NCI-H774 (cell line): ENCODE measurements around the gene GUCD1.

Experiments
- DNase-seq: peaks from one replicate; lab custom pipeline; 2025; lab: John Stamatoyannopoulos, UW

GUCD1 gene

GRCh38 chr22:24503137-24503842 lies 51.6 kb downstream of the GUCD1 start:
- DNase-seq: no peak

DNA sequence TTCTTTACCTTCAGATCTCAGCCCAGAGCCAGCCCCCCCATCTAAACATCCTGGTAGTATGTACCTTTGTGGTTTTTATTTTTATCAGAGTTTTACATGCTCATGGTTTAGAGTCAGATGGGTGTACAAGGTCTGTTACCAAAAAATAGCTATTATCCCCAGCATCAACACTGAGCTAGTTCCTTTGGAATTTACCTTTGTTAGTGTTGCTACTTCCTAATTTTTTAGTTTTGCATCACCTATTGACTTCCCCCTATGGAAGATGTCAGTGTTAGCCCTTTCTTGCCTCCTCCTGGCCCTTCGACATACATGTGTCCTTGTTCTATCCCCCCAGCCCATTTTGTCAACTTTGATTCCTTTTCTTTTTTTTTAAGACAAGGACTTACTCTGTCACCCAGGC lies 52.4 kb downstream of the GUCD1 start:
- no peak for DNase-seq

DNA sequence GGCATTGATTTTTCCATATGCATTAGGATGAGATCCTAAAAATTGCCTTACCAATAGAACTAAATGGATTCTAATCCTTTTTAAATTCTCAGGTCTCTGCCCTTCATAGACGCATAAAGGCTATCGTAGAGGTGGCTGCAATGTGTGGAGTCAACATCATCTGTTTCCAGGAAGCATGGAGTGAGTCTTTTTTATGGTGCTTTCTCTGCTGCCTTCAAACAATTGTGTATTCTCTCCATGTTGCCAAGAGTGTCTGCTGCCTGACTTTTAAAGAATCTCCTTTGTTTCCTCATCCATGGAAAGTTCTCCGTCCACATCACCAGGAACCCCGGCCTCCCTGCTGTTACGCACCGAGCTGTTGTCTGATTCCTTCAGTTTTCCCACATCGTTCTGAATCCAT lies 52.9 kb downstream of the GUCD1 start:
- no peak for DNase-seq

GRCh38 chr22:24501301-24502005 lies 53.5 kb downstream of the GUCD1 start:
- no peak for DNase-seq

GRCh38 chr22:24500277-24500820 lies 54.6 kb downstream of the GUCD1 start:
- DNase-seq: no peak

DNA sequence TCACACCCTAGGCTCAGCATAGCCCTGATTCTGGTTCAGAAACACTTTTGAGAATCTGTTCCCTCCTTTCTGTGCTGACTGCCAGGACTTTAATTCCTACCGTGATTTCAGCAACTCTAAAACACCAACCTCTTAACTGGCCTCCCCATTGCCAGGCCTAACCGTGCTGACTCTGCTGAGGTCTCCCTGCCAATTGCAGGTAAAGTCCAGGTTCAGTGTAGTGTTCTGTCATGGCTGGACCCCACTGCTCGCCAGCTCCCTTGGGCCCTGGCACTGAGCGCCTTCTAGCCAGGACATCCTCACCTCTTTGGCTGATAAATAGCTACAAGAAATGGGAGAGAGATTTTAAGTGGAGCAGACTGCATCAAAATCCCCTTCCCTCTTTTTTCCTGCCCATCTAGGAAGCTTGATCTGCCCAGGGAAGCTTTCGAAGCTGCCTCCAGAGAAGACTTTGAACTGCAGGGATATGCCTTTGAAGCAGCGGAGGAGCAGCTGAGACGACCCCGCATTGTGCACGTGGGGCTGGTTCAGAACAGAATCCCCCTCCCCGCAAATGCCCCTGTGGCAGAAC lies 55.1 kb downstream of the GUCD1 start:
- no peak for DNase-seq

GRCh38 chr22:24498824-24499223 lies 56.1 kb downstream of the GUCD1 start:
- no peak for DNase-seq

- no peak for DNase-seq
Observed at GRCh38 chr22:24497841-24498258, 57.1 kb downstream of the GUCD1 start.

DNA sequence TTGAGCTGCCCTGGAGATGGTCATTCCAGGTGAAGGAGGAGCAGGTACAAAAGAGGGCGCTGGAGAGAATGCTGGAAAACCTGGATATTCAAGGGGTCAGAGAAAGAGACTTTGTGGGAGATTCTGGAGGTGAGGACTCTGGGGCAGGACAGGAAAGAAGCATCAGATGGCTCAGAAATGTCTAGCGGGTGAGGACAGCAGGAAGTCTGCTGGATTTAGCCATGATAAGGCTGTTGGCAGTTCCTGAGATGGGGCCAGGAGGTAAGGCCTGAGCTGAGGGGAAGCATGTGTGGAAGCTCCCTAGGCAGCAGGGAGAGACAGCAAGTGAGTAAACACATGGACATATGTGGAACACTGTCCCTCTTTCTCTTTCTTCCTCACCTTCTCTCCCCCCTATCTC lies 58.3 kb downstream of the GUCD1 start:
- DNase-seq: no peak

DNA sequence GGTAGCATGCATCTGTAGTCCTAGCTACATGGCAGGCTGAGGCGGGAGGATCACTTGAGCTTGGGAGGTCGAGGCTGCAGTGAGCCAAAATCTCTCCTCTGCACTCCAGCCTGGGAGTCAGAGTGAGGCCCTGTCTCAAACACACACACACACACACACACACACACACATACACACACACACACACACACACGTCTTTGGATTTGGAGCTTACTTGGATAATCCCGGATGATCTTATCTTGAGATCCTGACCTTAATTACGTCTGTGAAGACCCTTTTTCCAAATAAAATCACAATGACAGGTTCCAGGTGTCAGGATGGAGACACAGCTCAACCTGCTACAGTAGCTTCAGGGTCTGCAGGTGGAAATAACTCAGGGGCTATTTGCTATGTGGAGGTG lies 58.7 kb downstream of the GUCD1 start:
- no peak for DNase-seq

- no peak for DNase-seq
Observed at GRCh38 chr22:24495365-24495675, 59.6 kb downstream of the GUCD1 start.

DNA sequence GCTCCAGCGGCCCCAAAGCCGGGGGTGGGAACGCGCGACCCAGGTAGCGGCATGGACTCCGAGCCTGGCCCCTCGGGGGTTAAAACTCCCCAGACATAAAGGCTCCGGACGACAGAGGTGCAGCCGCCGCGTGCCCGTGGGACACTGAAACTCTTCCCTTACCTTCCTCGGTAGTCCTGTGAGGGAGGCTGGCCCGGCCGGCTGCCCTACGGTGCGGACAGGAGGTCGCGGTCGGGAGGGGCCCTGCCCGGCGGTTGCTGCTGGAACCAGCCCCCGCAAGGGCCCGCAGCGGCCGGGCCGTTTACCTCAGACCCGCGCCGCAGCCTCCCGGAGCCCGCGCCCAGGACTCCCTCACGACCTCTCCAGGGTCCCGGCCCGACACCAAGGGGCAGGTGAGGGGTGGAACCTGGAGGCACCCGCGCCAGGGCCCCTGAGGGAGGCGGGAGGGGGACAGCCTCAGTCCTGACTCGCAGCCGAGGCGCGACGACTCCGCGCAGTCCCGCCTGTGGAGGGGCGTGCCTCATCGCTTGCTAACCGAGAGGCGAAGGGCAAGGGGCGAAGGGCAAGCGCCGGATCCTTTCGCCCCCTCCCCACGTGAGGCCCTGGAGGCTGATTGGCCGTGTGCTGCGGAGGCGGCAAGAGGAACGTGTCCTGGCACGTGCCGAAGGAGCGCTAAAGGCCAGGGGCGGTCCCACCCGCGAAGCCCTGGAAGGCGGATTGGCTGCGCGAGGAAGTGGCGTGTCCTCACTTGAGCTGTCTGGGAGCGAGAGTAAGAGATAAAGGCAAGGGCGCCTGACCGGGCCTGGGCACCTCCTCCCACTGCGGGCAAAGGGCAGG lies 60.2 kb downstream of the GUCD1 start, which contains the start of gene UPB1:
Gene UPB1 (plus strand): TSS at position 805 of the 837 bp plus-strand sequence. CDS start 72 bp downstream, outside the sequence.
- no peak for DNase-seq

GRCh38 chr22:24494167-24494527 lies 60.8 kb downstream of the GUCD1 start:
- DNase-seq: no peak

DNA sequence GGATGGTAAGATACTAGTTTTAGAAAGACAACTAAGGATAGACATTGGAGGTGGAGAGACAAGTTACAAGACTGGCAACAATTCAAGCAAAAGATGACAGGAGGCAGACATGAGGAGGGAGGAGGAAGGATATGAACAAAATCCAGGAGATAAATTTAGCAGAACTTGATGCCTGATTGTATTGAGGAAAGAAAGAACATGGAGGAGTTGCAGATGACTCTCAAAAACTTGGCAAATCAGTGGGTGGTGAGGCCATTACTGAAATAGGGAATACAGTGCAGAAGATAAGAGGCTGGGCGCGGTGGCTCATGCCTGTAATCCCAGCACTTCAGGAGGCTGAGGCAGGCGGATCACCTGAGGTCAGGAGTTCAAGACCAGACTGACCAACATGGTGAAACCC lies 62.5 kb downstream of the GUCD1 start:
- no peak for DNase-seq
